Small intestine (tissue), 7 donors: ENCODE measurements around the gene PPA2. TPM values are rescaled to one million over a fixed set of nuclear protein-coding genes. Genes with fewer than 3 reads are reported as not detected.

Source experiments
- DNase-seq, 2 donors: peaks; one replicate each; pipeline versions ENCODE4 v3.0.0 to v3.0.0-alpha.2; 2013
- FAIRE-seq: peaks from 2 replicates; lab custom pipeline; 2012; peaks lifted over from hg19 to GRCh38; lab: Jason Lieb, UNC
- H3K27ac ChIP-seq, 3 donors: one replicate each; pipeline ENCODE4 v1.5.1; 2013; ENCODE audit warnings: low read length in 2 of 3, mild to moderate bottlenecking in 2 of 3, control low read depth in 1 of 3, inconsistent platforms in 1 of 3, low read depth in 1 of 3, moderate library complexity in 1 of 3
- H3K27me3 ChIP-seq, 3 donors: one replicate each; pipeline ENCODE4 v1.6.1; 2013; ENCODE audit warnings: low read length in 3 of 3, inconsistent platforms in 1 of 3; ENCODE audit not compliant: control insufficient read depth in 3 of 3, insufficient read depth in 3 of 3
- H3K36me3 ChIP-seq, 3 donors: one replicate each; pipeline ENCODE4 v1.6.1; 2013; ENCODE audit warnings: low read length in 3 of 3, inconsistent platforms in 1 of 3, low read depth in 1 of 3, mild to moderate bottlenecking in 1 of 3, moderate library complexity in 1 of 3; ENCODE audit not compliant: control insufficient read depth in 3 of 3, insufficient read depth in 2 of 3
- H3K4me1 ChIP-seq, 3 donors: one replicate each; pipeline ENCODE4 v1.6.1; 2013; ENCODE audit warnings: low read length in 2 of 3, inconsistent platforms in 1 of 3, low read depth in 1 of 3, mild to moderate bottlenecking in 1 of 3, moderate library complexity in 1 of 3; ENCODE audit not compliant: control insufficient read depth in 3 of 3, insufficient read depth in 2 of 3
- H3K4me3 ChIP-seq, 3 donors: one replicate each; pipeline ENCODE4 v1.5.1; 2013; ENCODE audit warnings: low read length in 3 of 3, control low read depth in 1 of 3, inconsistent platforms in 1 of 3, low read depth in 1 of 3, mild to moderate bottlenecking in 1 of 3, moderate library complexity in 1 of 3
- H3K9me3 ChIP-seq, 2 donors: one replicate each; pipeline ENCODE4 v1.6.1; 2013; ENCODE audit warnings: low read depth in 1 of 2, low read length in 1 of 2; ENCODE audit not compliant: control insufficient read depth in 2 of 2, insufficient read depth in 1 of 2
- WGBS, 3 donors: extraction: QIAGEN DNeasy Blood & Tissue Kit; methylation state at CpG; one replicate each; pipeline ENCODE4 v1.1.7; 2013; 5-methylcytosine and 5-hydroxymethylcytosine counted together
- polyA plus RNA-seq, 4 donors: library from polyadenylated mRNA; stranded (reverse) in 3 of 4; unstranded in 1 of 4; fragments of 200-250 nt in 3 of 4; fragments of 120-200 nt in 1 of 4; gene quantifications; one replicate each; pipeline versions ENCODE4 v1.2.1 to v1.2.3, GENCODE V29; 2013
- donor health status: healthy with polysubstance abuse.
- donor health status: control.
- donor health status: control.
- donor health status: Bipolar disorder and iron deficiency.
- donor health status: healthy.

Gene PPA2
- polyA plus RNA-seq, 4 donors = 87.0 to 129 (median 108) TPM

DNA sequence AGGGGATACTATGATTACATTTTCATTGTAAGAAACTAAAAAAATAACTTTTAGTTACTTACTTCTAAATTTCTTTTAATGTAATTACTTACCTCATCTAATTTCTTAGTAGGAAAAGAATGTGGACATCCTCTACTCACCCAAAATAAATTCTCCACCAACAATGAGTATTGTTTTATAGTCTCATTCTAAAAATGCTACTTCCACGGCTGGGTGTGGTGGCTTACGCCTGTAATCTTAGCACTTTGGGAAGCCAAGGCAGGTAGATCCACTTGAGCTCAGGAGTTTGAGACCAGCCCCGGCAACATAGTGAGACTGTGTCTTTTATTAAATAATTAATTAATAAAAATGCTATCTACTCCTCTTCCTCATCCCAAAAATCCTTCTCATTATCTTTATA is 99.8 kb downstream of the PPA2 start:
- Histone ChIP-seq H3K36me3 (peaks cover 0 to 8% (median 7%) of the 10 kb centered on the region in 3 donors), H3K4me3 (no peak overlapping the region), H3K27ac (no peak overlapping the region), H3K4me1 (peaks cover 0 to 9% (median 2%) of the 10 kb centered on the region in 3 donors), H3K27me3 (no peaks in the 10 kb centered on the region), H3K9me3 (no peaks in the 10 kb centered on the region)
- FAIRE-seq (no peak), DNase-seq (no peak)
- 86 to 94% (median 94%) methylated on average over 3 of the region's 3 CpGs for WGBS, 3 donors

DNA sequence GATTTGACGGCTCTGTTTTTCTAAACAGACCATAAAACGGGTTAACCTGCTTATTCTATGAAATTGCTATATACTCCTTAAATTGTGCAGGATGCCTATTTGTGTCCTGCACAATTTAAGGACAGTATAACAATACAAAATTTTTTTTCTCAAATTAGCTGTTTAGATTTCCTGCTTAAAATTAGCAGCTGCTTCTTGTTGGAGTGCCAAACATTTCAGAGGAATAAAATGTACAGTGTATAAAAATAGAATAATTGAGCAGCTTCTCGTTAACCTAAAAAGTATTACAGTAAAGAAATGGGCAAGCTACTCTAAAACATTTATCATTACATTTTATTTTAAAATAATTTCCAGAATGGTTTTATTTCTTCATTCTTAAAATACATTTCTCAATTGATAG is 100.5 kb downstream of the PPA2 start:
- FAIRE-seq (no peak), DNase-seq (no peak)
- Histone ChIP-seq H3K4me3 (no peak overlapping the region), H3K36me3 (peaks cover 0 to 9% (median 8%) of the 10 kb centered on the region in 3 donors), H3K9me3 (no peaks in the 10 kb centered on the region), H3K4me1 (peaks cover 0 to 9% (median 2%) of the 10 kb centered on the region in 3 donors), H3K27me3 (no peaks in the 10 kb centered on the region), H3K27ac (no peak overlapping the region)
- 68 to 94% (median 90%) methylated on average over 3 of the region's 3 CpGs for WGBS, 3 donors

DNA sequence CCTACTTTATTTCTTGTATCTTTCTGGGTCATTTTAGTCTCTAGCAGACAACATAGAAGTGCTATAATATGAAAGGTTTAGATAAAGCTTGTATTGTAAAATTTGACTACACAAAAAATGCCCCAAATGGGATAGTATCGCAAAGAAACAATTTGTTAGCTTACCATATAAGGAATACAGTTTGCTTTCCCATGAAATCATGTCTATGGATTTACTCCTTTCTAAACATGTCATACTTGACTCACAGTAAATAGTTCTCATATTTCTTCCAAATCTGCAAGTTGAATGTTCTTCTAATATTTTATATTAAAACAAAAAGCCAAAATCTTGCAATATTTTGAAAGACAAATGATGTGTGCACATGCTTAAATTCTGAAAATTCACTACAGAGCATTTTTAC is 103.9 kb downstream of the PPA2 start:
- H3K36me3 ChIP-seq = peaks cover 0 to 17% (median 11%) of the 10 kb centered on the region in 3 donors
- H3K4me3 ChIP-seq = no peak overlapping the region
- H3K27me3 ChIP-seq = no peaks in the 10 kb centered on the region
- DNase-seq (no peak), FAIRE-seq (no peak)
- 76 to 95% (median 93%) methylated on average over 1 of the region's 1 CpG for WGBS, 3 donors
- no peak overlapping the region for H3K27ac ChIP-seq
- H3K9me3 ChIP-seq = peaks cover 0 to 15% of the 10 kb centered on the region in 2 donors
- peaks cover 0 to 9% (median 2%) of the 10 kb centered on the region in 3 donors for H3K4me1 ChIP-seq

DNA sequence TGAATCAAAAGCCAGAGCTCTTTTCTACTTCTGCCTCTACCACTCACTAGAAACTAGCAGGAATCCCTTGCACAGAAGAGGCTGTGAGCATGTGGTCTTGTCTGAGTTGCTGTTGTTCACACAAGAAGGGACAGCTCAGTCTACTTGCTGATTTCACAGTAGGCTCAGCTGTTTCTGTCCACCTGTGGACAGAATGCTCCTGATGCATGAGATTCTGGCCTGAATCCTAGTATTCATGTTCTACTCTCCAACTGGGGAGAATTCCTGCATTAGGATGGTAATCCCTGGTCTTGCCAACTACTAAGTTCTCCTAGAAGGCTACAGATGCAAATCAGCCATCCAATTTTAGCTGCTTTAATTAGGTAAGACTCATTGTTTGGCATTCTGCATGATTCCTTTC is 112.8 kb downstream of the PPA2 start:
- FAIRE-seq (no peak), DNase-seq (no peak)
- H3K36me3 ChIP-seq = peaks cover 0 to 11% (median 0%) of the 10 kb centered on the region in 3 donors
- H3K27me3 ChIP-seq = no peaks in the 10 kb centered on the region
- H3K9me3 ChIP-seq = peaks cover 0 to 12% of the 10 kb centered on the region in 2 donors
- no peaks in the 10 kb centered on the region for H3K4me1 ChIP-seq
- no peak overlapping the region for H3K27ac ChIP-seq
- no peak overlapping the region for H3K4me3 ChIP-seq

DNA sequence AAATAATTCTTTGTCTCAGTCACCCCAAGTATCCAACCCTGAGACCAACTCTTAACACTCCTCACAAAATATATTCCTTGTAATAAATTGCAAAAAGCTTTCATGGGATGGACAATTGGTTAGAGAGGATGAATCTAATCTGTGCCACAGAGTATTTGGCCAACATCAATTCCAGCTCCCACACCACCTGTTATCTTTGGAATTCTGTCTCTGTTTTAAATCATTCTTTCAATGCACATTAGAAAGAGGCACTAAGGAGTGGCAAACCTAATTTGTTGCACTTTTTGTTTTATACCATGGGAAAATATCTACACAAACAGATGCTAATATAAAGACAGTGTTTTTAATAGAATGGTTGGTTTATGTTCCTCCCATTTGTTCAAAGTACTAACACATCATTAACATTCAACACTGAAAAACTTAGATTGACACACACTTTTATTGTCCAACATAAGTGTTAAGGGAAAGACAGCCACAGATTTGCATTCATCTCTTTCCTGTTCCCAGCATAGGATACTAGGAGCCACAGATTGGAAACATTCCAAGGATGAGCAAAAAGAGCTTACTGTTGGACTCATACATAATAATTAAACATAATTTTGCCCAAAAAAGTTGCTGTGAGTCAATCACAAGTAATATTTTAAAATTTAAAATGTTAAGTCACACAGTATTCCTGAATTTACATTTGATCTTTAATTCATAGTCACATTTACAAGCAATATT is 116.4 kb downstream of the PPA2 start:
- no peak overlapping the region for H3K4me3 ChIP-seq
- DNase-seq (no peak), FAIRE-seq (no peak)
- no peaks in the 10 kb centered on the region for H3K27me3 ChIP-seq
- H3K36me3 ChIP-seq = peaks cover 0 to 4% (median 0%) of the 10 kb centered on the region in 3 donors
- no peaks in the 10 kb centered on the region for H3K9me3 ChIP-seq
- no peaks in the 10 kb centered on the region for H3K4me1 ChIP-seq
- no peak overlapping the region for H3K27ac ChIP-seq

DNA sequence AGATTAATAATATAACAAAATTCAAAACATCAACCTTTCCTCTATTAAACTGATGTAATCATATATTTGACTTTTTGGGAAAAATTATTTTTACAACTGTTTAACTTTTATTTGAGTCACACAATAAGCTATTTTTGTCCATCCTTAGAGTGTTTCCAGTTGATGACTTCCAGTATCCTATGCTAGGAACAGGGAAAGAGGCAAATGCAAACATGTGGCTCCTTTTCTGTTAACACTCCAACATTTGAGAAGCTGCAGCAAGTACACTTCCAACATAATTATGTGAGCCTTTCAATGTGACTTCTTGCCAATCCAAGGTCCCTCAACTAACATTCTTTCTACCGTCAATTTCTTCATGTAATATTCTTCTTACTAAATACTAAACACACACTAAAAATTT is 117.7 kb downstream of the PPA2 start:
- Histone ChIP-seq H3K4me3 (no peak overlapping the region), H3K36me3 (peaks cover 0 to 4% (median 0%) of the 10 kb centered on the region in 3 donors), H3K27ac (no peak overlapping the region), H3K9me3 (no peaks in the 10 kb centered on the region), H3K27me3 (no peaks in the 10 kb centered on the region), H3K4me1 (no peaks in the 10 kb centered on the region)
- no peak for DNase-seq
- 70 to 96% (median 88%) methylated on average over 1 of the region's 1 CpG for WGBS, 3 donors
- no peak for FAIRE-seq

DNA sequence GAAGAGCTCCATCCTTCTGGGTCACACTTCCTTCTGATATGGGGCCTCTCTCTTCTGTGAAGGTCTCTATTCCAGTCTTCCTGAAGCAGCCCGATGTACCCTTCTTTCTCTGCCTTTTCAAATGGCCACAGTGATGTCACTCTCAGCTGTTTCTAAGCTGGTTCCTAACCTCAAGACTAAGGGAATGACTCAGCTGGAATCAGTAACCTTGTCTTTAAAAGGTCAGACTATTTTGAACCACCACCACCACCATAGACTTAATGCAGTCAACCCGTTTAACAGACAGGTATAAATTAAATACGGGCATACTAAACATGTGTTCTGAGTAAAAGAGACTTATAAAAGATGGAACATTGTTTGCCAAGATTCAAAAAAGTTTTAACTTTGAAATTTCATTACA is 121.0 kb downstream of the PPA2 start:
- FAIRE-seq = no peak
- no peak for DNase-seq
- Histone ChIP-seq H3K36me3 (no peaks in the 10 kb centered on the region), H3K27me3 (no peaks in the 10 kb centered on the region), H3K4me3 (no peak overlapping the region), H3K27ac (no peak overlapping the region), H3K9me3 (no peaks in the 10 kb centered on the region), H3K4me1 (no peaks in the 10 kb centered on the region)
- 78 to 85% (median 84%) methylated on average over 3 of the region's 3 CpGs for WGBS, 3 donors

DNA sequence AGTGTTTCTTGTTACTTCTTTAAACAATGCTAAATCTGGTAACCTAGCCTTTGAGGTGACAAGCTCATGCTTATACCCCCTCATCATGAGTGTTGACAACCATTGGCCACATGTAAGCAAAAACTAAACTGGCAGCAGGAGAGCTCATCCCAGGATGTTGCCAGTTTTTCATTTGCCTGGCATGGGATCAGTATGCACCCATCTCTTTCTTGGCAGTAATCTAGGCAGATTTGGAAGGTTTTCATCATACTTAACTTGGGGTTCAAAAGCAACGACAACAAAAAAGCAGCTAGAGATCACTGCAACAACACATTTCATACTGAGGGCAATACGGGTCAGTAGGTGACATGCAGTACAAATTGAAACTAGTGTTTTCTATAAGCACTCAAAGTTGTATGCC is 122.0 kb downstream of the PPA2 start:
- H3K9me3 ChIP-seq = no peaks in the 10 kb centered on the region
- no peak overlapping the region for H3K4me3 ChIP-seq
- FAIRE-seq (no peak), DNase-seq (no peak)
- 83 to 94% (median 94%) methylated on average over 2 of the region's 2 CpGs for WGBS, 3 donors
- H3K36me3 ChIP-seq = no peaks in the 10 kb centered on the region
- H3K4me1 ChIP-seq = no peaks in the 10 kb centered on the region
- no peaks in the 10 kb centered on the region for H3K27me3 ChIP-seq
- no peak overlapping the region for H3K27ac ChIP-seq
